GM19463 (cell line): ENCODE measurements around the gene EOLA1.
"Not testable (repeated sequence)": the region's sequence is repeated elsewhere in the genome, so short reads cannot be mapped to it uniquely, and the experiment has no call there.

Source experiments
- ATAC-seq: cut with Tn5 transposase; IDR thresholded peaks from one replicate; pipeline ENCODE4 v1.9.1; 2021; ENCODE audit warnings: mild to moderate bottlenecking, moderate library complexity; ENCODE audit not compliant: unreplicated experiment

Gene EOLA1

GRCh38 chrX:149540621-149541520, at the start of gene EOLA1:
TSS of gene EOLA1 (plus strand) at chrX:149541012. CDS start at chrX:149545631, 4,619 bp downstream.
- ATAC-seq, result peak; percentile 68

GRCh38 chrX:149491812-149492211, 49.0 kb upstream of the EOLA1 start:
- no peak for ATAC-seq

- no peak for ATAC-seq
Measured at GRCh38 chrX:149493567-149494562, 46.9 kb upstream of the EOLA1 start.

DNA sequence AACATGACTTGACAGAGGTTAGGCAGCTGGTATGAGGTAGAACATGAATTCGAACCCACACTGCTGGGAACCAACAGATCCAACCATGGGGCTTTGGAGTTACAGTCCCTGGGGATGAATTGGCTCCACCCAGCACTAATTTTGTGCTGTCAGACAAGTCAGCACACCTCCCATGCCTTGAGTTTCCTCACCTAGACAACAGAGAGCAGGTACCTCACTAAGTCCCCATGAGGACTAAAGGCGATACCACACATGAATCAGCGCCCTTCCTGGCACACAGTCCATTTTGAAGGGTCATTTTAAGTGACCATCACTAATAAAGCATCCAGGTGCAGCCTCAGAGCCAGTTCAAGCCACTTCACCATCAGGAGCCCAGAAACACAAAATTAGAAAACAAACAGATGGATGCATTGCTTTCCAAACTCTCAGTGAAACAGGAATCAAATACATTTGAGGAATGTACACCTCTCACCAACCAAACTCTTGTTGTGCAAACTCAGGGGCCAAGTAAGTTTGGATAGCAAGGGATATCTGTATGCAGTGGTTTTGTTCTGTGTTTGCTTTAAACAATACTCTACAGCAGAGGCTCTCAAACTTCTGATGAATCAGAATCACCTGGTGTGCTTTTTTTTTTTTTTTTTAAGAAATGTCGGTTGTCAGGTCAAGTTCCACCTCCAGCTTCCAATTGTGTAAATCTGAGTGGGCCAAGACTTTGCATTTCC, 45.8 kb upstream of the EOLA1 start:
- ATAC-seq, result no peak

GRCh38 chrX:149495573-149496071, 45.2 kb upstream of the EOLA1 start:
- ATAC-seq, result no peak

GRCh38 chrX:149497054-149497453, 43.8 kb upstream of the EOLA1 start:
- no peak for ATAC-seq

DNA sequence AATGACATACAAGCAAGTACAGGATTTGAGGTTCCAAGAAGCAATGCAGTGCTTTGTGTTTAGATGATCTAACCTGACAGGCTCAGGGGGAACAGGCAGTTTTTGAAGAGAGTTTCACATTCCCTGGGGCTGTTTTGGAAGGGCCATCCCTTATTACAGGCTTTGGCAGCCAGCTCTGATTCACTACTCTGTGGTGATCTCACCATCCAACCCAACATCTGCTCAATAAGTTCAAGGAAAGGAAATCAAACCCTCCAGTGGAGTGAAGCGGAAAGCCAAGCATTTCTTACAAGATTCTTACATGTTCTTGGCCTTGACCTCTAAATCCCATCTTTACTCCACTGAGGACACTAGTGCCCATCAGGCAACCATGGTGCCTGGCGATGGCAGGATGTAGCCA, 43.2 kb upstream of the EOLA1 start:
- no peak for ATAC-seq

- no peak for ATAC-seq
Measured at GRCh38 chrX:149498767-149499166, 42.0 kb upstream of the EOLA1 start.

DNA sequence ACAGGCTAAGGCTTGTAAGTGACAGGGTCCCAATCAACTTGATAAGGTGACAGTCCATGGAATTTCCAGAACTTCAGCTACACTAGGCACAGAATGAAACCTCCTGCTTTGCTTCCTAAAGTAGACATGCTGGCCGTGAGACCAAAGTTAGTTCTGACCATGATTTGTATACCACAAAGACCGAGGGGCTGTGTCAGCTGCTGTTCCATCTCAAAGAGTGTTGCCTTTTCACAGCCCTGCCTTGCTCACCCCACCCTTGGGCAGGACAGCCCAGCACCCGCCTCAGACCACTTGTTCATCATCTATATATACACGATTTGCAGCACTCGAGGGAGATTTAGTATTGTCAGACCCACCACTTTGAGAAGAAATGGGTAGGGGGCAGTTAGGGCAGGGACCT, 41.0 kb upstream of the EOLA1 start:
- no peak for ATAC-seq

GRCh38 chrX:149502923-149503322, 37.9 kb upstream of the EOLA1 start:
- ATAC-seq, result not testable (repeated sequence)

DNA sequence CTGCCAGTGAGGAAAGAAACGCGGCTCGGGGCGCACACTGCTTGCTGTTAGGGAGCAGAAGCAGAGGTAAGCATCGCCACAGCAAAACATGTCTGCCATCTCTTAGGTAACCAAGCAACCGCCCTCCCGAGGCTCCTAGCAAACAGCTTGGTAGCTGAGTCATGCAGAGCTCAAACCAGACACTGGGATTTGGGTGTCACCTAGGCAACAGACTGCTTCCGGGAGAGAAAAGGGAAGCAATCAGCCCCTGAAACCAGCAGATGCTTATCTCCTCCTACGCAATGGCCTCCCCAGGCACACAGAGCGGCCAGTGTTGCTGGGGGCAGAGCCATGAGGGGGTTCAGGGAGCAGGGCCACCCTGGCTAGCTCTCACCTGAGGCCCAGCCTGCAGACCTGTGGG, 37.4 kb upstream of the EOLA1 start:
- peak; percentile 57 for ATAC-seq

DNA sequence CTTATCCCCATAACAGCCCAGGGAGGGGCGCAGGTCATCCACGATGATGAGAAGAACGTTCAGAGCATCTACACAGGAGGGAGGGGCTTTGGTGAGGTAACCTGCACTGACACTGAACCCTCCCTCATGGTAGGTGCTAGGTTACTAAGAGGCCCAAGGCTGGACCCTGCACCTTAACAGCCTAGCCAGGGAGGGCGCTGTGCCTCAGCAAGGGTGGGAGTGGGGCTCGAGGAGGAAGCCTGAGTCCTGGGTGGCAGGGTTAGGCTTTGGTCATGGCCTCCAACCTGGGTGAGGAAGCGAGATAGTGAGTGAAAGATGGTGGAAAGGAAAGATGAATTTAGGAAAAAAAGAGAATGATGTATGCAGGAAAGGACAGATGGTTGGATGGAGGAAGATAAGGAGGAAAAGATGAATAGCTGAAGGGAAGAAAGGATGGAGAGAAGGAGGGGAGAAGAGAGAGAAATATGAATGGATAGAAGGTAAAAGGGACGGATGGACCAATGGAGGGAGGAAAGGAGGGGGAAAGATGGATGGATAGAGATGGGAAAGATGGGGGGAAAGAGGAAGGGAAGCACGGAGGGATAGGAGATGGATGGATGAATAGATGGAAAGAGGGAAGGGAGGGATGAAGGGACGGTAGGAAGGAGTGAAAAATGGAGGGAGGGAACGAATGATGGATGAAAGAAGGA, 36.4 kb upstream of the EOLA1 start:
- ATAC-seq, result peak; percentile 36

GRCh38 chrX:149504915-149505651, 35.7 kb upstream of the EOLA1 start, which contains the start of gene IDS:
TSS of gene IDS (minus strand) at chrX:149505306. CDS start at chrX:149505137, 169 bp downstream.
- ATAC-seq, result peak; percentile 71

DNA sequence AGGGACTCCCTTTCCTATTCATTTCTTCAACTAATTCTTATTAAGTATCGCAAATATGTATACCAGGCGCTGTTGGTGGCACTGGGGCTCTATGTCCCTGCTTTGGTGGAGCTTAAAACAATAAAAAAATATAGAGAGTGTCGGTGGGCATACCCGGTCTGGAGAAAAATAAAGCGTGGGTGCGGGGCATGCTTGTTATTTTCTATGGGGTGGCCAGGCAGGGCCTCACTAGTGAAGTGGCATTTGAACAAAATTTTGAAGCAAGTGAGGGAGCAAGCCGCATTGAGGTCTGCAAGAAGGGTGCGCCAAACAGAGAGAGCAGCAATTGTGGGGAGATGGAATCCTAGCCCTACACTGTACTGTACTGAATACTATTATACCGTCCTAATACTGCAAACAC, 35.1 kb upstream of the EOLA1 start:
- ATAC-seq, result no peak

DNA sequence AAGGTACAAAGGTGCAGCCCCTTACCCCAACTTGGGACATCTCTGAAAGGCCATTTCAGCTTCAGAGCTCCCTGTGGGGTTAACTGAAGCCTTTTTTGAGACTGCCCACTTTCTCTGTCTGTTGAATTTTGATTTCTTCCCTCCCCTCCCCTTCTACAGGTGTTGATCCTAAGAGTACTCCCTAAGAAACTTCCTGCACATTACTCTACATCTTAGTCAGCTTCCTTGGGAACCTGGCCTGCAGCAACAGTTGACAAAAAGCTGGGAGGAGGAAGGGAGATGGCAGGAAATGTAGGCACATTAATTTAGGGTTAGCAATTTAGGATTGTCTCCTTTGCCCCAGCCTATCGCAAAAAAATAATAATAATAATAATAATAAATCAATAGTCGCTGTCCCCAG, 34.5 kb upstream of the EOLA1 start:
- no peak for ATAC-seq

GRCh38 chrX:149508467-149508866, 32.3 kb upstream of the EOLA1 start:
- no peak for ATAC-seq

DNA sequence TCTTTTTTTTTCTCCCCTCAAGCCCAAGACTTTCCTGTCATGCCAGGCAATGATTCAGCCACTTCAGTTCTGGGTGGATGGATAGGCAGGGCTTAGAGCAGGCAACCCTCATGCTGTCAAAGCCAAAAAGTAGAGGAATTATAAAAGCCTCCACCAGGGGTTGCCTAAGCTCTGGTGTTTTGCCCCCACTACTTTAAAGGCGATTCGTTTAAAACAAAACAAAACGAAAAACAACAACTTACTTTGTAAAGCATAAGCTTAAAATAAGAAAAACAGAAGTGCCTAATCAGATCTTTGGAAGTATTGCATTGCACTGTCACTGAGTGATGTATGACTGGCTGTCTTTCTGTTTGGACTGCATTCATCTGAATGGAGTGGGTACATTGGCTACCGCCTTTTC, 30.4 kb upstream of the EOLA1 start:
- ATAC-seq, result peak; percentile 32

GRCh38 chrX:149511081-149511480, 29.7 kb upstream of the EOLA1 start:
- no peak for ATAC-seq

- ATAC-seq, result peak; percentile 81
Measured at GRCh38 chrX:149512225-149512885, 28.5 kb upstream of the EOLA1 start.
